Left ventricle myocardium superior (tissue), 1 donor: ENCODE data around the gene CLCA1. TPM values are rescaled to one million over a fixed set of nuclear protein-coding genes. Genes with fewer than 3 reads are reported as not detected.

Experiments used
- ATAC-seq: fragments of 200-7000 bp; cut with Tn5 transposase; one replicate; pipeline ENCODE4 v1.9.1; 2020; ENCODE audit warnings: mild to moderate bottlenecking, moderate library complexity
- DNase-seq: peaks from one replicate; pipeline ENCODE4 v3.0.0-alpha.2; 2020
- intact Hi-C: fragments of 100-400 bp; cut with micrococcal nuclease; formaldehyde crosslinking; loops from one replicate; pipeline ENCODE4 v1.11.0; 2022
- total RNA-seq: library from RNA; stranded (reverse); fragmentation: NEBNext Ultra II Directional; extraction: Animal tissue kit (Norgen Biotek cat#: 25700); gene quantifications from one replicate; pipeline ENCODE4 v1.2.1, GENCODE V29; 2021
- donor health status: DM: no; HTN: yes; CAD: no; lungs with severe emphysema.

Gene CLCA1
- total RNA-seq, 1 donor from 2014 or later: not detected

- ATAC-seq: no peak
- intact Hi-C loops: no loop called here
- no peak for DNase-seq
Measured at GRCh38 chr1:86455073-86455472, 13.7 kb upstream of the CLCA1 start.

- no peak for DNase-seq
- no peak for ATAC-seq
- intact Hi-C loops: no loop called here
Measured at GRCh38 chr1:86460998-86461397, 7.7 kb upstream of the CLCA1 start.

DNA sequence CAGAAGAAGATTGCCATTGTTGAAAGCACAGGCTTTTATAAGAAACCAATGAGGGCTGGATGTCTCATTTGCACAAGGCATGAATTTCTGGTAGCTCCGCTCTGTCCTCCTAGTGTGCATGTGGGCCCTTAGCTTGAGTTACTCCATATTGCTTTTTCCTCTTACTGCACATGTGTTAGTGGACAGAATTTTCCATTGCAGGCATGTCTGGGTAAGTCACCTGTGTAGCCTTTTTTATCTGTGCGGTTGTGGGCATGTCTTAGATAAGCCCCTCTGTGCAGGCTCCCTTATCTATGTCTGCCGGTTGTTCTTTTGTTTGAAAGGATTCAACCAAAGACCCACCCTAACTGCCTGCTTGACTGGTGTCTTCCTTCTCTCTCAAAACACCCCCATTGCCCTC lies 7.2 kb upstream of the CLCA1 start:
- intact Hi-C loops: no loop called here
- ATAC-seq (no peak), DNase-seq (no peak)

DNA sequence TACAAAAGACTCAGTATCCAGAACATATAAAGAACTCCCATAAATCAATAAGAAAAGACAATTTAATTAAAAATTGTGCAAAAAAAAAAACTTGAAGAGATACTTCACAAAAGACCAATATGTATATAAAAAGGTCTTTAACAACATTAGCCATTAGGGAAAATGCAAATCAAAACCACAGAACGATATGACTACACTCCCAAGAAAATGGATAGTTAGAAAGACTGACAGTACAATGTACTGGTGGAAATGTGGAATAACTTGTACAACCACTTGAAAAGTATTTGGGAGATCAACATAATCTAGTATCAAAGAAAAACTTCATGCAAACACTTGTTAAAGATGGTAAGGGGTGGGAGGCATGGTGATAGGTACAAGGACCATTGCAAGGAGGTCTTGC lies 3.9 kb upstream of the CLCA1 start:
- no peak for ATAC-seq

DNA sequence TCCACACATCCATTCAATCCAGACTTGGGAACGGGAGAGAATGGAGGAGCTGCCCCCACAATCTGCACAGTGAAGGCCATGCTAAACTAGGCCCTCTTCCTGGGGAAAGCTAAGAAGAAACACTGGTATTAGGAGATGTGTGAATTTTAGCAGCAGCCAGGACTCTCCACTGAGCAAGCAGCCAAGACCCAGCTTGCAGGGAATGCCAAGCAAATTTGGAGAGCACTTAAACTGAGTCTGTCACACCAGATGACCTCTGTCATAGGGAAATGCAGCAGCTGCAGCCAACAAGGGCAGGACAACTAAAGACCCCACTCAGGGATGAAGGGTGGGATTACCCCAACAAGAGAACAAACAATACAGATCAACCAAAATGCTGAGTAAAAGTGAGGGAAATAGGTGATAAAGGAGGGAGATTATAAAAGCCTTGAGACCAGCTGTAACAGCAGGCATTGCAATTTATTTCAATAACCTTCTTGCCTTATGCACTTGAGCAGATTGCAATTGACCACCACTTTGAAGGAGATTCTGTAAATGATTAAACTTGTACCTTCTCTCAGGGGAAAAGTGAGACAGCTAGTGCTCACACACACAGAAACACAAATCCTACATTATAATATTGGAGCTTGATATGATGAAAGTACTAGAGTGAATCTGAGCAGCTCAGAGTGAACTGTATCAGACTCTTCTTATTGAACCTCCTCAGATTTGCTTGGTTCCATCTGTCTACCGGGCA lies 2.5 kb upstream of the CLCA1 start:
- DNase-seq: no peak
- intact Hi-C loops: no loop called here
- no peak for ATAC-seq

More for the DNA sequence above, 3.9 kb upstream of the CLCA1 start:
- no peak for DNase-seq
- intact Hi-C loops: no loop called here

GRCh38 chr1:86466986-86467385 lies 1.7 kb upstream of the CLCA1 start:
- DNase-seq: no peak
- ATAC-seq: no peak
- intact Hi-C loops: no loop called here

- intact Hi-C loops: loop anchor here (5.0 kb wide), 1 partner anchor 36 kb away; no protein-coding TSS in a partner anchor
- DNase-seq (no peak), ATAC-seq (no peak)
Measured at GRCh38 chr1:86470859-86471258, 2.1 kb downstream of the CLCA1 start.

GRCh38 chr1:86471291-86471690 lies 2.6 kb downstream of the CLCA1 start:
- ATAC-seq: no peak
- intact Hi-C loops: loop anchor here (5.0 kb wide), 1 partner anchor 36 kb away; no protein-coding TSS in a partner anchor
- no peak for DNase-seq

DNA sequence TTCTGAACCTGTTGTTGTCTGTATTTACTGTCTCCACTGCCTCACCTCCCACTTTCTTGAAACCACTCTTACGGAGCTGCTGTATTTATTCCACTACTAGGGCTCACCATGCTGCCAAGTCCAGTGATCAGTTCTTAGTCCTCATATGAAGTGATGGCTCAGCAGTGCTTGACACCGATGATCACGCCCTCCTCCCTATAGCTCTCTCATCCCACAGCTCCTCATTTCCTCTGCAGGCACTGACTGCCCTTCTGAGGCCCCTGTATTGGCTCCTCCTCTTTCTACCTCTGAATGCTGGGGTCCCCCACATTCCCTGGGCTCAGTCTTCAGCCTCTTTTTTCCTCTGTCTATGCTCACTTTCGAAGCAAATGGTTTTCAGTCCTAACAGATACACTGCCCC lies 3.4 kb downstream of the CLCA1 start:
- DNase-seq (no peak), ATAC-seq (no peak)
- intact Hi-C loops: loop anchor here (5.0 kb wide), 1 partner anchor 35 kb away; no protein-coding TSS in a partner anchor

DNA sequence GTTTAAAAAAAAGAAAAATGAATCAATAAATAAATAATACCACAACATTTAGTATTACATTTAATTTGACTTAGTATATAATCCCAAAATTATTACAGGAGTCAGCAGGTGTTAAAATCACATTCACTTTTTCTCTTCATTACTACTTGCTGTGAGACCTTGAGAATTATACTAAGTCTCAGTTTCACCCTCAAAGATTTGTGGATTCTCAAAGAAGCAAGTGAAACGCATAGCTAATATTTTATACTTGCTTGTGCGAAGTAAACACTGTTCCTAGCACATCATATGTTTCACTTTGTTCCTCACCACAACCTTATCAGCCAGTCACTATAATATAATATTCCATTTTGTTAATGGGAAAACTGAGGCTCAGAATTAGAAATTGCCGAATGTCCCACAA lies 4.0 kb downstream of the CLCA1 start:
- ATAC-seq: no peak
- intact Hi-C loops: loop anchor here (5.0 kb wide), 1 partner anchor 35 kb away; no protein-coding TSS in a partner anchor
- DNase-seq: no peak

- intact Hi-C loops: no loop called here
- DNase-seq (no peak), ATAC-seq (no peak)
Measured at GRCh38 chr1:86477256-86477655, 8.5 kb downstream of the CLCA1 start.

DNA sequence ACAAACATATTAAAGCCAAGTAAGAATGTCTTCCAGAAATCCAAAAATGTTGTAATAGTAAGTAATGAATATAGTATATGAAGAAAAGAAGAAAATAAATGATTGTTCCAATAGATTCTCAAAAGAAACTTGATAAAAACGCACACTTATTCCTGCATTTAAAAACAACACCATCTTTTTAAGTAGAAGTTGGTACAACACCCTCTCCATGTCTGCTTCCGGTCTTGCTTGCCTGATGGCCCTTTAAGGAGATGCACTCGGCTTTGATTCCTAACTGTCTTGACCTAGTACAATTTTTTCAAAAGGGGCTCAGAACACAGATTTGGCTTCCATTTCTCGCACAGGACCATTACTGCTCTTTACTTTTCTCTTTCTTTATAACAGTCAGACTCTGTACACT lies 9.0 kb downstream of the CLCA1 start:
- DNase-seq: no peak
- intact Hi-C loops: no loop called here
- peak; percentile 13 for ATAC-seq

GRCh38 chr1:86478416-86479156 lies 9.9 kb downstream of the CLCA1 start:
- ATAC-seq: peak; percentile 69
- DNase-seq: no peak
- intact Hi-C loops: no loop called here

GRCh38 chr1:86481966-86482365 lies 13.2 kb downstream of the CLCA1 start:
- no peak for ATAC-seq
- intact Hi-C loops: no loop called here
- DNase-seq: no peak

- ATAC-seq: peak; percentile 94
- DNase-seq: peak; percentile 55
- intact Hi-C loops: no loop called here
Measured at GRCh38 chr1:86487131-86487810, 18.5 kb downstream of the CLCA1 start.

DNA sequence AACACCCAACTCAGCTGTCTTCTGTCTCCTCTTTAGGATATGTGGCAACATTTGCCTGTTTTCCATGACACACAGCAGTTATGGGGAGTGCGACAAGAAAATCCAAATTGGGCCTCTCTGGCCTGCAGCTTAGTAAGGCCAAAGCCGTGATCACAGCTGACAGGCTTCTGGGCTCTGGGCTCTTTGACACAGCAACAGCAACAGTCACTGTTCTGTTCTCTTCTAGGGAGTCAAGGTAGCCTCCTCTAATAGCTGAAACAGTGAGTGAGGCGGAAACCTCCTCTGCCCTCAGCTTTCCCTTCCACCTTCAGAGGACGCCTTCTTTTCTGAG lies 19.0 kb downstream of the CLCA1 start:
- ATAC-seq: peak; percentile 58
- intact Hi-C loops: no loop called here

GRCh38 chr1:86489242-86489878 lies 20.6 kb downstream of the CLCA1 start:
- ATAC-seq (no peak), DNase-seq (no peak)
- intact Hi-C loops: no loop called here

More for the DNA sequence above, 19.0 kb downstream of the CLCA1 start:
- DNase-seq: no peak

GRCh38 chr1:86491171-86491950 lies 22.6 kb downstream of the CLCA1 start:
- no peak for DNase-seq
- intact Hi-C loops: no loop called here

DNA sequence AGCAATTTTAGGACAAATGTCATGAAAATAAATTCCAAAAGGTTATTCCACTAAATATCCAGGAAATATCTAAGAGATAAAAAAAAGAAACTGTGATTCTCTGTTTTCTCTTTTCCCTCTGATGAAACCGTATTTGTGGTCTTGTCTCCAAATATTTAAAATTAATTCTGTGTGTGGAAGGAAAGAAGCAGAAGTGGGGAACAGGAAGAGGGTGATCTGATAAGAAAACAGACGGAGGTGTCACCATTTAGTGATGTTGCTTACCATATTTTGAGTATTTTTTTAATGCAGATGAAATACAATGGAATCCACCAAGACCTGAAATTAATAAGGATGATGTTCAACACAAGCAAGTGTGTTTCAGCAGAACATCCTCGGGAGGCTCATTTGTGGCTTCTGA lies 29.6 kb downstream of the CLCA1 start:
- intact Hi-C loops: no loop called here
- DNase-seq: no peak
- ATAC-seq: no peak

More at GRCh38 chr1:86491171-86491950, 22.6 kb downstream of the CLCA1 start:
- ATAC-seq: no peak
